ENCODE measurements around the gene COL16A1. TPM values are rescaled to one million over a fixed set of nuclear protein-coding genes. Genes with fewer than 3 reads are reported as not detected.

COL16A1 gene
- total RNA-seq, 2 donors from 2014 or later, result 7.4 to 9.9 TPM

DNA sequence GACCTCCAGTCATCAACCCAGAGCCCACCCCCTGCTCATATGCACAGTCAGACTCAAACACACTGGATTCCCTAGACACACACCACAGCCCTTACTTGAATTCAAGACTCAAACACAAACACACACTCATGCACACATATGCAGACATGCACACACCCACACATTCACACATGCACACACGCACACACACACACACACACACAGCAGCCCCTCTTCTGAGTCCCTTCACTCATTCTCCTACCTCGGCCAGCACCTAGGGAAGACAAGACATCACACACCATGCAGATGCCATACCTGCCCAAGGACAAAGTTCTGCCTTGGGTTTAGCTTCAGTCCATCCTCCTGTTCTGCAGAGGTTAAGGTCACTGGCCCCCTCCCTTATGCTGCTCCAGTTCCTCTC is 87.9 kb downstream of the COL16A1 start:
- Histone ChIP-seq H3K4me3 (ENCODE audit: low read length) (no peak overlapping the region), H3K36me3 (ENCODE audit: control insufficient read depth, insufficient read depth, low read length) (no peaks in the 10 kb centered on the region), H3K9ac (ENCODE audit: extremely low read depth, low read length, poor library complexity, severe bottlenecking) (no peak overlapping the region), H3K27me3 (ENCODE audit: control insufficient read depth, insufficient read depth, low read length, poor library complexity, severe bottlenecking) (peaks cover 26% of the 10 kb centered on the region), H3K27ac (ENCODE audit: low read depth, low read length) (no peak overlapping the region), H3K9me3 (ENCODE audit: control insufficient read depth, low read length) (peaks cover 8% of the 10 kb centered on the region), H3K4me1 (ENCODE audit: control insufficient read depth, insufficient read depth, low read length) (no peaks in the 10 kb centered on the region)
- Mint-ChIP-seq H3K4me3 (no peak overlapping the region), H3K27ac (no peak overlapping the region), H3K27me3 (ENCODE audit: insufficient read depth) (peaks cover 41% of the 10 kb centered on the region), H3K36me3 (ENCODE audit: low read depth) (no peaks in the 10 kb centered on the region), H3K9me3 (peaks cover 4% of the 10 kb centered on the region), H3K4me1 (peaks cover 3% of the 10 kb centered on the region)
- TF ChIP-seq, protein P1, sequence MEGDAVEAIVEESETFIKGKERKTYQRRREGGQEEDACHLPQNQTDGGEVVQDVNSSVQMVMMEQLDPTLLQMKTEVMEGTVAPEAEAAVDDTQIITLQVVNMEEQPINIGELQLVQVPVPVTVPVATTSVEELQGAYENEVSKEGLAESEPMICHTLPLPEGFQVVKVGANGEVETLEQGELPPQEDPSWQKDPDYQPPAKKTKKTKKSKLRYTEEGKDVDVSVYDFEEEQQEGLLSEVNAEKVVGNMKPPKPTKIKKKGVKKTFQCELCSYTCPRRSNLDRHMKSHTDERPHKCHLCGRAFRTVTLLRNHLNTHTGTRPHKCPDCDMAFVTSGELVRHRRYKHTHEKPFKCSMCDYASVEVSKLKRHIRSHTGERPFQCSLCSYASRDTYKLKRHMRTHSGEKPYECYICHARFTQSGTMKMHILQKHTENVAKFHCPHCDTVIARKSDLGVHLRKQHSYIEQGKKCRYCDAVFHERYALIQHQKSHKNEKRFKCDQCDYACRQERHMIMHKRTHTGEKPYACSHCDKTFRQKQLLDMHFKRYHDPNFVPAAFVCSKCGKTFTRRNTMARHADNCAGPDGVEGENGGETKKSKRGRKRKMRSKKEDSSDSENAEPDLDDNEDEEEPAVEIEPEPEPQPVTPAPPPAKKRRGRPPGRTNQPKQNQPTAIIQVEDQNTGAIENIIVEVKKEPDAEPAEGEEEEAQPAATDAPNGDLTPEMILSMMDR (conservative IDR thresholded peaks at IDR 0.05), result no peak
- DNase-seq, result no peak
- WGBS, 2 experiments (ENCODE audit: insufficient coverage in 1 of 2, insufficient read length in 1 of 2), result 0 to 43% methylated on average over 1 to 2 of the region's 2 CpGs

DNA sequence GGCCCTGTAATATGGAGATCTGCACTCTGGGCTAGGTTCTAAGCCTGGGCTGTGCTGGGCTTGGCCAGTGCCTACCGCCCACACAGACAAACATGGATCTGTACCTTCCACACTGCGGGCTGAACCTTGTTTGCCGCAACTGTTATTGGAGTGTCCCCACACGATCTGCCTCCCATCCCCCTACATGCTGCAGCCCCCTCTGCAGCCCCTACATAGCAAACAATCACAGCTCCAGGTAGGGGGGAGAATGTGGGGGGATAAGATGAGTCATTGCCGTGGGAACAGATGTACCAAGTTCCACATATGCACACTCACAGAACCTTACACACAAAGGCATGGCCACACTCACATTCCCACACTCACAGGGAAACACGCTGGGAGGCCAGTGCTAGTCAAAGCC is 88.4 kb downstream of the COL16A1 start:
- 92 to 100% methylated on average over 1 to 6 of the region's 6 CpGs for WGBS, 2 experiments (ENCODE audit: insufficient coverage in 1 of 2, insufficient read length in 1 of 2)
- peaks cover 42% of the 10 kb centered on the region for H3K27me3 Mint-ChIP-seq (ENCODE audit: insufficient read depth)
- no peak overlapping the region for H3K27ac ChIP-seq (ENCODE audit: low read depth, low read length)
- H3K4me1 Mint-ChIP-seq, result peaks cover 3% of the 10 kb centered on the region
- DNase-seq, result no peak
- TF ChIP-seq, protein P1 (conservative IDR thresholded peaks at IDR 0.05), result no peak
- H3K4me3 Mint-ChIP-seq, result no peak overlapping the region
- H3K9me3 Mint-ChIP-seq, result peaks cover 4% of the 10 kb centered on the region
- no peak overlapping the region for H3K9ac ChIP-seq (ENCODE audit: extremely low read depth, low read length, poor library complexity, severe bottlenecking)
- H3K27me3 ChIP-seq (ENCODE audit: control insufficient read depth, insufficient read depth, low read length, poor library complexity, severe bottlenecking), result peaks cover 26% of the 10 kb centered on the region
- no peaks in the 10 kb centered on the region for H3K36me3 Mint-ChIP-seq (ENCODE audit: low read depth)
- H3K4me1 ChIP-seq (ENCODE audit: control insufficient read depth, insufficient read depth, low read length), result no peaks in the 10 kb centered on the region
- no peaks in the 10 kb centered on the region for H3K36me3 ChIP-seq (ENCODE audit: control insufficient read depth, insufficient read depth, low read length)
- peaks cover 9% of the 10 kb centered on the region for H3K9me3 ChIP-seq (ENCODE audit: control insufficient read depth, low read length)
- H3K4me3 ChIP-seq (ENCODE audit: low read length), result no peak overlapping the region
- H3K27ac Mint-ChIP-seq, result no peak overlapping the region

DNA sequence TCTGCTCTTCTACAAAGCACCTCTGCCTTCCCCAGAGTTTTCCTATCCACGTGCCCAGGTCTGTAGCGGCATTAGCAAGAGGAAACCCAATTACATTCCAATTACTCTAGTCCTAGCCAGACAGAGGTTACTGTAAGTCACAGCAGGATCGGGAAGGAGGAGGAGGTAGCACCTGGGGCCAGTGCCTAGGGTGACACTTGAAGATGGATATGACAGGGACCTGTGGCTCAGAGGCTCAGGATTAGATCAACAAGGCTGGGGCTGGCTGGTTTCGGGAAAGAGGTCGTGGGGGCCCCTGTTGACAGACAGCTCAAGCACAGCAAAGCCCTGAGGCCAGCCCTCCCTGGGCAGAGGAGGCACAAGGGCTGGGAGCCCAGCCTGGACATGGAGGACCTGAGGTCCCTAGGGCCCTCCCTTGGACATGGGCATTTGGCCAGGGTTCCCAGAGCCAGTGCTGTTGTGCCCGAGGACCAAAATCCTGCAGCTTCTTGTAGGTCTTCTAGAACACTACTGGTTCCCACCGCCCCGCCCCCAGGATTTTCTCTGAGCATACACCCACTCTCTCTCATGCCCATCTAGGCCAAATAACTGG is 89.3 kb downstream of the COL16A1 start:
- DNase-seq, result no peak
- peaks cover 42% of the 10 kb centered on the region for H3K27me3 Mint-ChIP-seq (ENCODE audit: insufficient read depth)
- no peak overlapping the region for H3K4me3 Mint-ChIP-seq
- no peak overlapping the region for H3K4me3 ChIP-seq (ENCODE audit: low read length)
- 79 to 86% methylated on average over 5 to 8 of the region's 8 CpGs for WGBS, 2 experiments (ENCODE audit: insufficient coverage in 1 of 2, insufficient read length in 1 of 2)
- peaks cover 9% of the 10 kb centered on the region for H3K9me3 ChIP-seq (ENCODE audit: control insufficient read depth, low read length)
- H3K9ac ChIP-seq (ENCODE audit: extremely low read depth, low read length, poor library complexity, severe bottlenecking), result no peak overlapping the region
- no peak overlapping the region for H3K27ac Mint-ChIP-seq
- no peaks in the 10 kb centered on the region for H3K36me3 Mint-ChIP-seq (ENCODE audit: low read depth)
- H3K9me3 Mint-ChIP-seq, result peaks cover 4% of the 10 kb centered on the region
- H3K27me3 ChIP-seq (ENCODE audit: control insufficient read depth, insufficient read depth, low read length, poor library complexity, severe bottlenecking), result peaks cover 26% of the 10 kb centered on the region
- H3K4me1 Mint-ChIP-seq, result peaks cover 3% of the 10 kb centered on the region
- H3K36me3 ChIP-seq (ENCODE audit: control insufficient read depth, insufficient read depth, low read length), result no peaks in the 10 kb centered on the region
- H3K4me1 ChIP-seq (ENCODE audit: control insufficient read depth, insufficient read depth, low read length), result no peaks in the 10 kb centered on the region
- no peak overlapping the region for H3K27ac ChIP-seq (ENCODE audit: low read depth, low read length)
- TF ChIP-seq, protein P1 (conservative IDR thresholded peaks at IDR 0.05), result no peak

All from endodermal cell (in vitro differentiated cells).